Activated CD8-positive, alpha-beta memory T cell treated with anti-CD3 and anti-CD28 coated beads for 1 hour (primary cell): ENCODE results near the gene NAPG.
"Not testable (repeated sequence)": the region's sequence is repeated elsewhere in the genome, so short reads cannot be mapped to it uniquely, and the experiment has no call there.

Experiments used
- DNase-seq, 2 donors: peaks; one replicate each; pipeline ENCODE4 v3.0.0-alpha.2; 2020; ENCODE audit warnings: low read depth in 1 of 2; ENCODE audit errors: extremely low read depth in 1 of 2

NAPG gene

GRCh38 chr18:10544093-10544748, 18.4 kb downstream of the NAPG start:
- DNase-seq = no peak

DNA sequence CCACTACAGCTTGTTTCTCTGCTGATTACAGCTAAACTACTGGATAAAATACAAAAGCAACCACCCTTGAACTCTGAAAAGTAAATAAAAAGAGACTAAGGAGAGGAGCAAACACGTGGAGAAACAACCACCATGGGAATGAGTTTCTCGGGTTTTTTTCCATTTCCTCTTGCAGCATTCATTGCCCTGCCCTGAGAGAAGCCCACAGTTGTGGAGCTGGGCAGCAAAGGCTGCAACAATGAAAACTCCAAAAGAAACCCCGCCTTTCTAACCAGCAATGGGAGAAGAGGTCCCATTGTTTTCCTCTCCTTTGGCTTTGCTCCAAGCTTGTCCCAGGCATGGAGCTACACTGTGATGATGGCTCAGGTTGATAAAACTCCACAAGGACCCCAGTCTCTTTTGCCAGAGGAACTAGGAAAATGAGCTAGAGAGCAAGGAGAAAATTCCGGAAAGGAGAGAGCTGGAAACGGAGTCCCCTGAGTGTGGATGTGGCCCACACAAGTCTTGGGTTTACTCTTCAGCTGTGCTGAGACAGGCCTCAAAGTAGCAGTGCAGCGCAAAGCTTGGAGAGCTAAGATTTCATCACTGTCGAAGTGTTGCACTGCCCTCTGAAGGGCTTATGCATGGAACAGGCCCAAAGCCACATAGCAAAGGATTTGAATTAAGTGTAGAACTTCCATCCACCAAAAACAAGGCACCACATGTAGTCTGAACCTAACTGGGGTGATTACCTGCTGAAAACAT, 20.9 kb downstream of the NAPG start:
- DNase-seq = no peak

DNA sequence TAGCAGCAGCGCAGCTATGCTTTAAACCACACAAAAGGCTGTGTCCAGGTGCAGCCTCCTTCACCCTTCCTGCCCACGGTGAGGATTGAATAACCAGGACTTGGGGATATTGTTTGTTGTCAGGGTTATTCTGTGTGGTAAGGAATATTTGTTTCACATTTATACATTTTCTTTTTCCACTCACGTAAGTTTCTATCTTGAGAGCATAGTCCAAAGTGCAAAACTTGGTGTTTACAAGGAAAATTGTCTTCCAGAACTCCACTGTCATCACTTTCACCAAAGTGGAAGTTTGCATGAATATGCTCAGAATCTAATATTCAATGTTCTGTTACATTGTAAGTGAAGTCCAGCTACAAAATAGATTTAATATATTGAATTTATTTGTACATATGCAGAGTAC, 26.4 kb downstream of the NAPG start:
- DNase-seq = no peak

GRCh38 chr18:10556251-10556650, 30.4 kb downstream of the NAPG start:
- not testable (repeated sequence) for DNase-seq

DNA sequence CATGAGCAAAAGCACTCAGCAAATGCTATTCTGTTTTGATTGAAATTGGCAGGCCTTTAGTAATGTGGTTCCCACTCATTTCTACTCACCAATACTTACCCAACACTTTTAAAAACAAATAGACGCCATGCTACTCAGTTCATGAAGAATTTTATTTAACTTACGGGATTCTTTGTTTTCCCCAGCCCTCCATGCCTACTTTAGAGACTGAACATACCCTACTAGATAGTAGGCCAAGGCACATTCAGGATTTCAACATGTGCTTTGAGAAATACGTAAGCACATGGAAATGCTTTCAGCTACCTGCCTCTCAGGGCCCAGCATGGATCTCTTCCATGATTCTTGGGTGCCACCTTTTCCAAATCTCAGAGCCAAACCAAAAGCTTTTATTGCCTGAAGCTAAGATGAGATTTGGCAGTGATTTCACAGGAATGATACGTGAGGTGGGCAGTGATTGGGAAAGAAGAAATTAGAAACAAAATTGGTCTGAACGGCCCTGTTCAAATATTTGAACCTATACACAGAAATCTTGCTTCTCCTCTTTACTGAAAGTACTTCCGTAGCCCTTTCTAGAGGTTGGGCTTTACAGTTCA, 31.4 kb downstream of the NAPG start:
- no peak for DNase-seq

DNA sequence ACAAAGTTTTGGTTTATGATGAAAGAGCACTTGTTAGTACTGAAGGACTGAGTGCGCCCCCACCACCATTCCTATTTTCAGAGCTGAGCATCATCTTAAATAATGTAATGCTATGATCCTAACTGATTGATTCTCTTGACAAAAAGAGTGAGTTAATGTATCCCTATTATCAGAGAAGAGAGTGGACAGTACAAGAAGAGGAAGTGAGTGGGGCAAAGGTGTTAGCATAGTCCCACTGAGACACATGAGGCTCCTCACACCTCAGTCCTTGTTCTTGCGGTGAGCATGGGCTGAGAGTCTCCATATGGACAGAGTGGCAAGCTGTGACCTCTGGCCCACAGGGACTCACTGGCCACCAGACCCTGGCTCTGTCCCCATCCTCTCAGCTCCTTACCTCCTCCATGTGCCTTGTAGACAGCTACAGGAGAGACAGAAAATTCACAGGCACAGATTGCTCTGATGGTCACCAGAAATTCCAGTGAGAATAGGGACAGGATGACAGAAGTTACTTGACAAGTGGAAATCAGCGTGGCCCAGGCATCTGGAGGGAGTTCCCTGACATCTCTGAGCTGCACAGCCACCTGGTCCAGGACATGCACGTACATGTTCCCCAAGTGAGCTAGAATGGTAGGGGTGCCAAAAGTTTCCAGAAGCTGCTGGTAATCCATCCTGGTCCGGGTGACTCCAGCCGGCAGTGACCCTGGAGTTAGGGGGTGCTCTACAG, 32.6 kb downstream of the NAPG start:
- no peak for DNase-seq

GRCh38 chr18:10558967-10559298, 33.1 kb downstream of the NAPG start:
- no peak for DNase-seq

DNA sequence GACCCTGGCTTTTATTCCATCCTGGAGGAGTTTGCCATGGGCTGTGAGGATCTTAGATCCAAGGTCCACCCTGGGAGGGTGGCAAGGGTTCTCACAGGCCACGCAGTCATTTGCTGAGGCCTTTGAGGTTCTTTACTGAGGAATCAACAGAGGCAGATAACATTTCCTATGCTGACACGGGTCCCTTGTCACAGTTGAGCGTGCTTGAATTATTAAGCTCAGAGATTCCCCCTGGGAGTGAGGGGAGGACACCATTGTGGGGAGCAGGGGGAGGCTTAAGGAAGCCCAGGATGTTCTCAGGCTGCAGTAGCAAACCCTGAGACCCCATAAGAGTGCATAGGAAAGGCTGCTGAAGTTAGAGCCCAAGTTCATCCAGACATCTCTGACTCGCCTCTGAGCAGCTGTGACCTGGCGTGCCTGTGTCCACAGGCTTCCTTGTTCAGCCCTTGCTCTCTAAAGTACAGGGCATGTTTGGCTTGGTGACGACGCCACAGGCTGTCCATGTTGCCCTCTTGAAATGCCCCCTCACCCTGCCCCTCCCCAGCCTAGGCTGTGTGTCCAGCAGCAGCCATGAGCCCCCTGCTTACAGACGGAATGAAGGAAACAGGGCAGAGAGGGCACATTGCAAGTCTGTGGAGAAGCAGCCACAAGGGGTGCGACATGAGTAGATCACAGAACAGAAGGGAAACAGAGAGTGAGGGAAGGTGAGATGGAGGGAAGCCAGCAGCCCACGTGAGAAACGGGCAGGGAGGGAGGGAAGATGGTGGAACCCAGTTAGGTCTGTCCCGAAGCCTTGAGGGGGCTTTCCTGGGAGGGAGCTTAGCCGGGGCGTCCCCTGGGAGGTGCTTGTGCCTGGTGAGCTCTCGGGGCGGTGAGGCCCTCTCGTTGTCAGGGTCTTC, 34.0 kb downstream of the NAPG start:
- no peak for DNase-seq

DNA sequence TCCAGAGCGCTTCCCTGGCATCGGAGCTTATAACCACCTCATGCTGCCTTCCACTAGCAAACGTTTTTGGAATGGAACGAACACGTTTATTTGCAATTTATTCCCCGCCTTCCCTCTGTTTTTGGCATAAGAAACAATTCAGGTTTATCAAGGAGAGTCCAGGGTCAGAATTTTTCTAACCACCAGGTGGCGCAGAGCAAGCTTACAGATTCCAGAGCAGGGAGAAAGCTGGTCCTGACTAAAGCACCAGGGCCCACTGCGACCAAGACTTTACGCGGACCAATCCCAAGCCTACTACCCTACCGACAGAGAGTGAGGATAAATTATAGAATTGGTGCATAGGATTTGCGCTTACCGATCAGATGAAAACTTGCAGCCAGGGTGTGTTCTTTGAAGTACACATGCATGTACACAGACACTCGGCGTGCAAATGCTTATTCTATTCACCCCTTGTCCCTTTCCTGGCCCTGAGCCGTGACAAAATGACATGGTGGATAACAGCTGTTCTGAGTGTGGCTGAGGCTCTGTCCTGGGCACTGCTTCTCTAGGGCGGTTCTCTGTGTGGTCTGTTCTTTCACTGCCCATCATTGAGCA, 34.7 kb downstream of the NAPG start:
- DNase-seq = peak in 1 of 2 donors; percentile 25

DNA sequence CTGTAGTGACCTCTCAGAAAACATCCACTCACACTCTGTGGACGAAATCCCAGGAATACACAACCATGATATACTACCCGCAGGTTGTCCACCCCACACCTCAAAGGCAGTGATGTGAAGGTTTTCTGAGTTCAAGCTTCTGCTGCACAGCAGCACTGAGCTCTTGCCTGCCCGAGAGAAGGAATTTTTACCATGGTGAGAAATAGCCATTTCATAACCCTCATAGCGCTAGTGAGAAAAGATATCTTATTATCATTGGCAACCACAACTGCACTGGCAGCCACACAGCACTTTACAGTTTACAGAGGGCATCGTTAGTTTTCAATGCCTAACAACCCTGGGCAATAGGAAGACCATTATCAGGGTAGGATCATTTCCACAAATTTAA, 36.9 kb downstream of the NAPG start:
- no peak for DNase-seq

DNA sequence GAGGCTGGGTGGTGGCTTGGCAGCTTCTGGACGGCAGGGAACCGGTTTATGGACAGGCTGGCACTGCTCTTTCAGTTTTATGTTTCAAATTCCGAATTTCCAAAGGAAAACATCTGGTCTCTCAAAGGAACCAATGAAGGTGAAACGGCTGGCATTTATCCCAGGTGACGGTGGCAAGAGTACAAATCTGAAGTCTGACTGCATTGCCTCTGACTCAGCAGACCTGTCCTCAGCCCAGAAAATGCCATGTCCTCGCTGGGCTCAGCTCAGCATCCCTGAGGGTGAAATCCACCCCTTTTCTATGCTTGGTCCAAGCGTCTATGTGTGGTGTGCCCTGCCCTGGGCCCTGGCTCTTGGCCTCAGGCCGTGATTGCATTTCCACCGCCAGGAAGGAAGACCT, 38.1 kb downstream of the NAPG start:
- no peak for DNase-seq

- no peak for DNase-seq
Observed at GRCh38 chr18:10564975-10565773, 39.3 kb downstream of the NAPG start.

DNA sequence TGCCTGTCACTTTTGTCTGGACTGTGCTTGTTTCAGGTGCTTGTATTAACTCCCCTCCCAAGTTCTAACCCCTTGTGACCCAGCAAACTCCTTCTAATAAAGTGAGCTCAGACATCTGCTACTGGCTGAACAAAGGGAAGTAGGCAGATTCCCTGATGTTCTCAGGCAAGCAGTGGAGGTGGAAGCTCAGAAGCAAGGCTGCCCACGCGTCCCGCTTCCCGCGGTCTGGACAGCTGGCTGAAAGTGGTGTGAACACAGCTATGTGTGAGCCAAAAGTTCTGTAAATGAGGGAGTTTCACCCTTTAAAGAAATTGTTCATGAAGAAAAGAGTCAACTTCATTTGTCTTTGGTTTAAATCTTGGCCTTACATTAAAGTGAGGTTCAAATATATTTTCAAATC, 40.0 kb downstream of the NAPG start:
- no peak for DNase-seq

DNA sequence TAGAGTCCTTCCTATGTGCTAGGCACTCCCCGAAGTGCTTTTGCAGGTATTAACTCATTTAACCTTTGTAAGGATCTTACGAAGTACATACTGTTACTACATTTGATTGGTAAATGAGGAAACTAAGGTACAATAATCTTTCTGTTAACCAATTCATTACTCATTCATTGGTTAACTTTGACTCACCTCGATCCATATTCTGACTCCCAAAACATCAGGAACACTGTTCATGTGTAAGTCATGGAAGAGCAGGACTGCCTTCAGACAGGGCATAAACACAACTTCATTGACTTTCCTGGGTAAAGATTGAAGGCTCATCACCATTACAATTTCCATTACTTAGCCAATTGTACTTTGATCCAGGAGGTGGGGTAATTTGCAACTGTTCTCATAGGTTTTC, 40.6 kb downstream of the NAPG start:
- DNase-seq = no peak

DNA sequence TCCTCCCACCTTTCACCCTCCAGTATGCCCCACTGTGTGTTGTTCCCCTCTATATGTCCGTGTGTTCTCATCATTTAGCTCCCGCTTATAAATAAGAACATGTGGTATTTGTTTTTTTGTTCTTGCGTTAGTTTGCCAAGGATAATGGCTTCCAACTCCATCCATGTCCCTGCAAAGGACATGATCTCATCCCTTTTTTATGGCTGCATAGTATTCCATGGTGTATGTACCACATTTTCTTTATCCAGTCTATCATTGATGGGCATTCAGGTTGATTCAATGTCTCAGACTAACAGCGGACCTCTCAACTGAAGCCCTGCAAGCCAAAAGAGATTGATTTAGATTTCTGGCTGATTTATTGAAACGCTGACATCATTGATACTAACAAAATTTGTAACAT, 44.1 kb downstream of the NAPG start:
- DNase-seq = not testable (repeated sequence)

- DNase-seq = no peak
Observed at GRCh38 chr18:10570622-10571021, 44.8 kb downstream of the NAPG start.

DNA sequence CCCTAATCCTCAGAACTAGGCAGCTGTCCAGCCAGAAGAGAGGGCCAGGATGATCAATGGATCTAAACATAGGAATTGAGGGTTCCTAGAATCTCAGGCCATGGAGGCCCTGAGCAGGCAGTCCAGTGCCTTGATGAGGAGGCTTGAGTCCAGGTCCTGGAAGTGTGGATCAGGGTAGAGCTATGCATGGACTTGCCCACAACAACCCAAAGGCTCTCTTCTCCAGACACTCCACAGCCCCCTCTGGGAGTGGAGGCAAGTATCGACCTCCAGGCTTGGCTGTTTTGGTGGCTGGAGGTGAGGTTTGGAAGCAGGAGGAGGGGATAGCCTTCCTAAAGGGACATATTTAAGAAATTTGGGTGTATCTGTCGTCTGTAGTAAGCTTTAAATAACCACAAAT, 45.7 kb downstream of the NAPG start:
- DNase-seq = no peak

GRCh38 chr18:10573261-10573660, 47.4 kb downstream of the NAPG start:
- DNase-seq = not testable (repeated sequence)

GRCh38 chr18:10574412-10574811, 48.6 kb downstream of the NAPG start:
- not testable (repeated sequence) for DNase-seq
